Esophagus muscularis mucosa (tissue), 3 donors: Measurements from ENCODE around the gene SYT11.

Source experiments
- CTCF ChIP-seq, 3 experiments: fragments of 200-600 bp in 2 of 3; fragments of 450-650 bp in 1 of 3; sonication (generic) in 2 of 3; IDR thresholded peaks; one replicate each; pipeline ENCODE4 v1.5.1; 2017 to 2019; ENCODE audit warnings: antibody characterized with exemption in 3 of 3, mild to moderate bottlenecking in 2 of 3, moderate library complexity in 1 of 3
- EP300 ChIP-seq: sonication (generic); formaldehyde crosslinking; IDR thresholded peaks from one replicate; pipeline ENCODE4 v1.6.1; 2017; ENCODE audit warnings: antibody characterized with exemption

- no peak for TF ChIP-seq CTCF (IDR thresholded peaks at IDR 0.05)
- no peak for TF ChIP-seq EP300
Measured at GRCh38 chr1:155847823-155848529, 11.4 kb upstream of the SYT11 start.
